ENCODE data around the gene DCAF17. TPM values are rescaled to one million over a fixed set of nuclear protein-coding genes. Genes with fewer than 3 reads are reported as not detected.
"Not testable (repeated sequence)": the region's sequence is repeated elsewhere in the genome, so short reads cannot be mapped to it uniquely, and the experiment has no call there.

DCAF17 gene
- total and polyA plus RNA-seq, 4 experiments from 2014 or later = 11.3 to 30.3 (median 19.5) TPM

- DNase-seq = no peak
Measured at GRCh38 chr2:171529914-171530313, 95.9 kb downstream of the DCAF17 start.

GRCh38 chr2:171530378-171530777 is 96.4 kb downstream of the DCAF17 start:
- CTCF ChIA-PET (ENCODE audit: partially characterized antibody) = interaction anchor here (1.4 kb wide), 1 partner anchor 11 kb away, joined by 5 read pairs; no protein-coding TSS in a partner anchor
- DNase-seq = no peak
- Mint-ChIP-seq H3K27ac (no peak overlapping the region), H3K9me3 (peaks cover 0 to 7% (median 3%) of the 10 kb centered on the region in 8 donors), H3K36me3 (no peaks in the 10 kb centered on the region), H3K27me3 (peaks cover 14 to 30% of the 10 kb centered on the region in 2 donors), H3K4me1 (no peaks in the 10 kb centered on the region), H3K4me3 (no peak overlapping the region)
- POLR2A ChIA-PET (ENCODE audit: partially characterized antibody) = no interaction called here
- H3K36me3 ChIP-seq (ENCODE audit: insufficient read depth, low read length) = no peaks in the 10 kb centered on the region
- no peaks in the 10 kb centered on the region for H3K9me3 ChIP-seq (ENCODE audit: control insufficient read depth in 1 of 2, low read length in 2 of 2)
- no peak overlapping the region for H3K27ac ChIP-seq (ENCODE audit: low read depth, low read length)
- H3K4me1 ChIP-seq (ENCODE audit: insufficient read depth, low read length) = no peaks in the 10 kb centered on the region
- no peaks in the 10 kb centered on the region for H3K27me3 ChIP-seq (ENCODE audit: insufficient read depth, low read length)
- intact Hi-C loops (cut with micrococcal nuclease) = no loop called here
- no peak overlapping the region for H3K4me3 ChIP-seq (ENCODE audit: low read length in 2 of 2)

More at GRCh38 chr2:171529914-171530313, 95.9 kb downstream of the DCAF17 start:
- H3K4me3 ChIP-seq (ENCODE audit: low read length in 2 of 2) = no peak overlapping the region
- H3K27ac ChIP-seq (ENCODE audit: low read depth, low read length) = no peak overlapping the region
- ChIA-PET CTCF (ENCODE audit: partially characterized antibody) (no interaction called here), POLR2A (ENCODE audit: partially characterized antibody) (no interaction called here)
- no peaks in the 10 kb centered on the region for H3K4me1 ChIP-seq (ENCODE audit: insufficient read depth, low read length)
- Mint-ChIP-seq H3K36me3 (no peaks in the 10 kb centered on the region), H3K9me3 (peaks cover 0 to 7% (median 3%) of the 10 kb centered on the region in 8 donors), H3K4me3 (no peak overlapping the region), H3K27ac (no peak overlapping the region), H3K27me3 (peaks cover 17 to 34% of the 10 kb centered on the region in 2 donors), H3K4me1 (no peaks in the 10 kb centered on the region)
- intact Hi-C loops (cut with micrococcal nuclease) = no loop called here
- no peaks in the 10 kb centered on the region for H3K27me3 ChIP-seq (ENCODE audit: insufficient read depth, low read length)
- H3K36me3 ChIP-seq (ENCODE audit: insufficient read depth, low read length) = no peaks in the 10 kb centered on the region
- no peaks in the 10 kb centered on the region for H3K9me3 ChIP-seq (ENCODE audit: control insufficient read depth in 1 of 2, low read length in 2 of 2)

DNA sequence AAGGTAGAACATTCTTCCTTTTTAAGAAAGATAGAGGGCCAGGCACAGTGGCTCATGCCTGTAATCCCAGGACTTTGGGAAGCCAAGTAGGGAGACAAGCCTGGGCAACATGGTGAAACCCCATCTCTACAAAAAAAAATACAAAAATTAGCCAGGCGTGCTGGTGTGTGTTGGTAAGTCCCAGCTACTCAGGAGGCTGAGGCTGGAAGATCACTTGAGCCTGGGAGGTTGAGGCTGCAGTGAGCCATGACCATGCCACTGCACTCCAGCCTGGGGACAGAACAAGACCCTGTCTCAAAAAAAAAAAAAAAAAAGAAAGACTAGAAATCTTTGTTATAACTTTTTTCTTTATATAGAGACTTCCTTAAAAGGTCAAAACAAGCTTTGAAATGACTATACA is 96.8 kb downstream of the DCAF17 start:
- H3K9me3 ChIP-seq (ENCODE audit: control insufficient read depth in 1 of 2, low read length in 2 of 2); DNase-seq; POLR2A ChIA-PET (ENCODE audit: partially characterized antibody); H3K4me1 ChIP-seq (ENCODE audit: insufficient read depth, low read length); H3K4me1 Mint-ChIP-seq; H3K4me3 ChIP-seq (ENCODE audit: low read length in 2 of 2); H3K27ac ChIP-seq (ENCODE audit: low read depth, low read length); H3K27ac Mint-ChIP-seq; H3K36me3 ChIP-seq (ENCODE audit: insufficient read depth, low read length); H3K9me3 Mint-ChIP-seq; H3K27me3 ChIP-seq (ENCODE audit: insufficient read depth, low read length); H3K36me3 Mint-ChIP-seq; intact Hi-C loops (cut with micrococcal nuclease); H3K4me3 Mint-ChIP-seq: not testable (repeated sequence)
- CTCF ChIA-PET (ENCODE audit: partially characterized antibody) = interaction anchor here (1.4 kb wide), 1 partner anchor 11 kb away, joined by 5 read pairs; no protein-coding TSS in a partner anchor
- peaks cover 15 to 28% of the 10 kb centered on the region in 2 donors for H3K27me3 Mint-ChIP-seq

DNA sequence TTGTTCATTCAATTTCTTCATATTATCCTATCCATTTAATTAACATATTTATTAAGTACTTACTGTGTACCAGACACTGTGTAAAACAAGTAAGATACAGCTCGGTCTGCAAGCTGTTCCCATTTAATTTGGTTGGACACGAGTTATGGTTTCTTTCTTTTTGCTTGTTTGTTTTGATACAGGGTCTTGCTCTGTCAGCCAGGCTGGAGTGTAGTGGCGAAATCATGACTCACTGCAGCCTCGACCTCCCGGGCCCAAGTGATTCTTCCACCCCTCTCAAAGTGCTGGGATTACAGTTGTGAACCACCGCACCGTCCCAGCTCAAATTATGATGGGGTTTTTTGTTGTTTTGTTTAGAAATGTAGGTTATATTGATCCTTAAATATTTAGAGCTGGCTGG is 97.3 kb downstream of the DCAF17 start:
- Histone ChIP-seq H3K27ac (ENCODE audit: low read depth, low read length) (no peak overlapping the region), H3K4me1 (ENCODE audit: insufficient read depth, low read length) (no peaks in the 10 kb centered on the region), H3K27me3 (ENCODE audit: insufficient read depth, low read length) (no peaks in the 10 kb centered on the region), H3K4me3 (ENCODE audit: low read length in 2 of 2) (no peak overlapping the region), H3K36me3 (ENCODE audit: insufficient read depth, low read length) (no peaks in the 10 kb centered on the region), H3K9me3 (ENCODE audit: control insufficient read depth in 1 of 2, low read length in 2 of 2) (no peaks in the 10 kb centered on the region)
- intact Hi-C loops (cut with micrococcal nuclease) = no loop called here
- CTCF ChIA-PET (ENCODE audit: partially characterized antibody) = interaction anchor here (1.3 to 1.4 kb wide), 3 partner anchors 10 to 20 kb away, joined by 3 to 5 read pairs (median 3); no protein-coding TSS in a partner anchor
- DNase-seq = no peak
- no peaks in the 10 kb centered on the region for H3K36me3 Mint-ChIP-seq
- no peak overlapping the region for H3K27ac Mint-ChIP-seq
- H3K4me1 Mint-ChIP-seq = no peaks in the 10 kb centered on the region
- POLR2A ChIA-PET (ENCODE audit: partially characterized antibody) = no interaction called here
- peaks cover 15 to 28% of the 10 kb centered on the region in 2 donors for H3K27me3 Mint-ChIP-seq
- no peak overlapping the region for H3K4me3 Mint-ChIP-seq
- H3K9me3 Mint-ChIP-seq = peaks cover 0 to 7% (median 3%) of the 10 kb centered on the region in 8 donors

DNA sequence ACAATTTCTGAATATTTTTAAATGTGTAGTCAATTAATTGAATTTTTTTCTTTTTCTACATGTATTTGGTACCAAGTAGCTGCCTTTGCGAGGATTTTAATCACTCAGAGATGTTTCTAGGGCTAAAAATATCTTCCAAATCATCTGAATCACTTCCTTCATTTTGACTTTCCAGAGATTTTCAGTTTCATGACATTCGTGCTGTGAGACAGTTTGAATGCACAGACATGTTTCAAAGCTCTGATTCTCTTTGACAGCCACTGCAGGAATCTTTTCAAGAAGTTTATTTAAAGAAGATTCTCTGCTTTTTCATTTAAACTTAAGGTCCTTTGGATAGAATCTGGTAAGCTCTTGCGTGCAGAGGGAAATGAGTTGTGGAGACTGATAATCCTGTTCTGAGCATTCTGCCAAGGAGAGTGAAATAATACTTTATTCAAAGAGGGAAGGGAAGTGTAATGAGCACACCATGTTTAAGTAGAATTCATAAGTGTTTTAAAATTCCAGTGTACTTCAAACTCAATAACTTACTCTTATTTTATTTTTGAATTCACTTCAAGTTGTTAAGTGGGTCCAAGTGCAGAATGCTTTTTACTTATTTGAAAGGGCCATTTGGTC is 97.9 kb downstream of the DCAF17 start:
- Mint-ChIP-seq H3K36me3 (no peaks in the 10 kb centered on the region), H3K9me3 (peaks cover 0 to 7% (median 3%) of the 10 kb centered on the region in 8 donors), H3K4me3 (no peak overlapping the region), H3K27me3 (peaks cover 16 to 25% of the 10 kb centered on the region in 2 donors), H3K4me1 (no peaks in the 10 kb centered on the region), H3K27ac (no peak overlapping the region)
- H3K9me3 ChIP-seq (ENCODE audit: control insufficient read depth in 1 of 2, low read length in 2 of 2) = no peaks in the 10 kb centered on the region
- H3K36me3 ChIP-seq (ENCODE audit: insufficient read depth, low read length) = no peaks in the 10 kb centered on the region
- intact Hi-C loops (cut with micrococcal nuclease) = no loop called here
- ChIA-PET CTCF (ENCODE audit: partially characterized antibody) (interaction anchor here (1.3 to 1.4 kb wide), 3 partner anchors 10 to 21 kb away, joined by 3 to 5 read pairs (median 3); no protein-coding TSS in a partner anchor), POLR2A (ENCODE audit: partially characterized antibody) (no interaction called here)
- H3K27ac ChIP-seq (ENCODE audit: low read depth, low read length) = no peak overlapping the region
- no peak overlapping the region for H3K4me3 ChIP-seq (ENCODE audit: low read length in 2 of 2)
- no peaks in the 10 kb centered on the region for H3K27me3 ChIP-seq (ENCODE audit: insufficient read depth, low read length)
- DNase-seq = no peak
- no peaks in the 10 kb centered on the region for H3K4me1 ChIP-seq (ENCODE audit: insufficient read depth, low read length)

DNA sequence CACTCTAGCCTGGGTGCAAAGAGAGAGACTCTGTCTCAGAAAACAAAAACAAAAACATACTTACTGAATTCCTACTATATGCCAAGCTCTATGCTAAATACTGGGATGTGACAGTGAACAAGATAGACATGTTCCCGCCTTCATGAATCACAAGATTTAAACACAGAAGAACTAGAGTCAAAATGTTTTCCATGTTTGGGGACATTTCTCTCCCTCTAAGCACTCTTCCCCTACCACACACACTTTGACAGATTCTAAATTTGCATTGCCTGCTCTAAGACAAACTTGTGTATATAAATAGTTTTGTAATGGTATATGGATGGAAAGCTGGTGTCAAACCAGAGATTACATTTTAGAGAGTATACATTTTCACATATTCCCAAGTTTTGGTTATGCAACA is 99.3 kb downstream of the DCAF17 start:
- ChIA-PET POLR2A (ENCODE audit: partially characterized antibody) (interaction anchor here (0.5 kb wide), 1 partner anchor 420 kb away, joined by 3 read pairs; no protein-coding TSS in a partner anchor), CTCF (ENCODE audit: partially characterized antibody) (no interaction called here)
- DNase-seq = no peak
- no peaks in the 10 kb centered on the region for H3K27me3 ChIP-seq (ENCODE audit: insufficient read depth, low read length)
- no peak overlapping the region for H3K4me3 Mint-ChIP-seq
- no peaks in the 10 kb centered on the region for H3K36me3 Mint-ChIP-seq
- H3K9me3 Mint-ChIP-seq = peaks cover 0 to 7% (median 3%) of the 10 kb centered on the region in 8 donors
- H3K4me1 ChIP-seq (ENCODE audit: insufficient read depth, low read length) = no peaks in the 10 kb centered on the region
- peaks cover 14 to 20% of the 10 kb centered on the region in 2 donors for H3K27me3 Mint-ChIP-seq
- H3K4me1 Mint-ChIP-seq = no peaks in the 10 kb centered on the region
- H3K27ac Mint-ChIP-seq = no peak overlapping the region
- intact Hi-C loops (cut with micrococcal nuclease) = no loop called here
- H3K36me3 ChIP-seq (ENCODE audit: insufficient read depth, low read length) = no peaks in the 10 kb centered on the region
- H3K9me3 ChIP-seq (ENCODE audit: control insufficient read depth in 1 of 2, low read length in 2 of 2) = no peaks in the 10 kb centered on the region
- no peak overlapping the region for H3K27ac ChIP-seq (ENCODE audit: low read depth, low read length)
- no peak overlapping the region for H3K4me3 ChIP-seq (ENCODE audit: low read length in 2 of 2)
